ENCODE measurements around the gene TYR. TPM values are rescaled to one million over a fixed set of nuclear protein-coding genes. Genes with fewer than 3 reads are reported as not detected.
A peak's percentile ranks its signal among the peaks of the same experiment; 100 is the strongest.
"Not testable (repeated sequence)": the region's sequence is repeated elsewhere in the genome, so short reads cannot be mapped to it uniquely, and the experiment has no call there.

Gene TYR
- total and polyA plus RNA-seq, 12 donors, result not detected

DNA sequence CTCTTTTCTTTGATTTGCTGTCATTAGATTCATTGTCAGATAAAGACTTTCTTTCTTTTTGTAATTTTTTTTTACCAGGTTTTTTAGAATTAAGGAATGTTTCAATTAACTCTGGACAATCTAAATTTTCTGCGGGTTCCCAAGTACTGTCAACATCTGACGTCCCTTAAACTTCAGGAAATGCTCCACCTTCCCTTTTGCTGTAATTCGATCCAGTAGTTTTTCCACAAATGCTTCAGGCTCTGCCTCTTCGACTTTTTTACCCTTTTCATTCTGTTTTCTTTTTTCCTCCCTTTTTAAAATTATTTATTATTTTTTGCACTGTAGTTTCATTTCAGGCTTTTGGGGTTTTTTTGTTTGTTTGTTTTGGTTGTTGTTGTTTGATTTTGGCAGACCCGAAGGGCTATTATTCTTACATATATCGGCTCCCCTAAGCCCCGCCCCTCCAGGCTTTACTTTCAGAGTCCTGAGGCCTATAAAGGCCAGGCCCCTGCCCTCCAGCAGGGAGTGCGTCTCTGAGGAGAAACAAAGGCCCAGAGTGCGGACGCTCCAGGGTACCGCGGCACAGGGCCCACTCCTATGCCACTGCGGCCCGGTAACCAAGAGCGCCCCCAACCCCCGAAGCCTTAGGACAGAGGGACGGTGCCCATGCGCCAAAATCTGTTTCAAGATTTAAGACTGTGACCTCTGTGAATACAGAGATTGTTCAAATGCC lies 116.4 kb downstream of the TYR start:
- H3K9me3 ChIP-seq, result no peaks in the 10 kb centered on the region
- peak in 1 of 2 donors; percentile 9 for DNase-seq
- H3K36me3 ChIP-seq, result no peaks in the 10 kb centered on the region
- intact Hi-C loops (cut with DNase I), result no loop called here
- H3K4me1 ChIP-seq, result no peaks in the 10 kb centered on the region
- no peak overlapping the region for H3K27ac ChIP-seq
- no peak for ATAC-seq
- H3K4me3 ChIP-seq, result peak overlapping the region in 6 of 10 donors; percentile 3 to 34 (median 20)
- TF ChIP-seq, protein P1, sequence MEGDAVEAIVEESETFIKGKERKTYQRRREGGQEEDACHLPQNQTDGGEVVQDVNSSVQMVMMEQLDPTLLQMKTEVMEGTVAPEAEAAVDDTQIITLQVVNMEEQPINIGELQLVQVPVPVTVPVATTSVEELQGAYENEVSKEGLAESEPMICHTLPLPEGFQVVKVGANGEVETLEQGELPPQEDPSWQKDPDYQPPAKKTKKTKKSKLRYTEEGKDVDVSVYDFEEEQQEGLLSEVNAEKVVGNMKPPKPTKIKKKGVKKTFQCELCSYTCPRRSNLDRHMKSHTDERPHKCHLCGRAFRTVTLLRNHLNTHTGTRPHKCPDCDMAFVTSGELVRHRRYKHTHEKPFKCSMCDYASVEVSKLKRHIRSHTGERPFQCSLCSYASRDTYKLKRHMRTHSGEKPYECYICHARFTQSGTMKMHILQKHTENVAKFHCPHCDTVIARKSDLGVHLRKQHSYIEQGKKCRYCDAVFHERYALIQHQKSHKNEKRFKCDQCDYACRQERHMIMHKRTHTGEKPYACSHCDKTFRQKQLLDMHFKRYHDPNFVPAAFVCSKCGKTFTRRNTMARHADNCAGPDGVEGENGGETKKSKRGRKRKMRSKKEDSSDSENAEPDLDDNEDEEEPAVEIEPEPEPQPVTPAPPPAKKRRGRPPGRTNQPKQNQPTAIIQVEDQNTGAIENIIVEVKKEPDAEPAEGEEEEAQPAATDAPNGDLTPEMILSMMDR (IDR thresholded peaks at IDR 0.05), result no peak
- 33 to 47% methylated on average over 18 of the region's 18 CpGs for WGBS, 2 donors
- no peaks in the 10 kb centered on the region for H3K27me3 ChIP-seq

GRCh38 chr11:89295023-89295422 lies 117.3 kb downstream of the TYR start:
- WGBS, 2 donors, result 93 to 96% methylated on average over 7 of the region's 7 CpGs
- H3K9me3 ChIP-seq; H3K27me3 ChIP-seq; H3K4me3 ChIP-seq; DNase-seq; H3K4me1 ChIP-seq; H3K27ac ChIP-seq; H3K36me3 ChIP-seq; ATAC-seq; intact Hi-C loops (cut with DNase I): not testable (repeated sequence)

GRCh38 chr11:89303029-89303428 lies 125.4 kb downstream of the TYR start:
- intact Hi-C loops (cut with DNase I); DNase-seq; ATAC-seq: not testable (repeated sequence)

GRCh38 chr11:89308272-89308671 lies 130.6 kb downstream of the TYR start:
- H3K36me3 ChIP-seq; ATAC-seq; intact Hi-C loops (cut with DNase I); H3K4me3 ChIP-seq; H3K4me1 ChIP-seq; DNase-seq; H3K27me3 ChIP-seq; H3K27ac ChIP-seq; H3K9me3 ChIP-seq: not testable (repeated sequence)
- WGBS, 2 donors, result 89 to 93% methylated on average over 1 of the region's 1 CpG

More at GRCh38 chr11:89303029-89303428, 125.4 kb downstream of the TYR start:
- H3K36me3 ChIP-seq, H3K27ac ChIP-seq, H3K4me3 ChIP-seq, H3K4me1 ChIP-seq, H3K27me3 ChIP-seq, H3K9me3 ChIP-seq: not testable (repeated sequence)
- WGBS, 2 donors, result 52 to 68% methylated on average over 1 of the region's 1 CpG

GRCh38 chr11:89309321-89309985 lies 131.8 kb downstream of the TYR start:
- not testable (repeated sequence) for H3K4me3 ChIP-seq, DNase-seq

GRCh38 chr11:89310607-89311006 lies 132.9 kb downstream of the TYR start:
- H3K4me3 ChIP-seq; DNase-seq; H3K36me3 ChIP-seq; H3K4me1 ChIP-seq; H3K9me3 ChIP-seq; ATAC-seq; intact Hi-C loops (cut with DNase I); H3K27ac ChIP-seq; H3K27me3 ChIP-seq: not testable (repeated sequence)
- 56 to 59% methylated on average over 3 of the region's 3 CpGs for WGBS, 2 donors

More at GRCh38 chr11:89309321-89309985, 131.8 kb downstream of the TYR start:
- H3K27me3 ChIP-seq; H3K4me1 ChIP-seq; H3K9me3 ChIP-seq; ATAC-seq; H3K27ac ChIP-seq; intact Hi-C loops (cut with DNase I); H3K36me3 ChIP-seq: not testable (repeated sequence)
- WGBS, 2 donors, result 86 to 87% methylated on average over 3 of the region's 3 CpGs

- Histone ChIP-seq H3K27me3 (no peaks in the 10 kb centered on the region), H3K9me3 (peaks cover 0 to 5% (median 0%) of the 10 kb centered on the region in 11 donors), H3K4me1 (no peaks in the 10 kb centered on the region), H3K27ac (no peak overlapping the region), H3K36me3 (peaks cover 0 to 7% (median 0%) of the 10 kb centered on the region in 9 donors), H3K4me3 (no peak overlapping the region)
- 89 to 90% methylated on average over 2 of the region's 2 CpGs for WGBS, 2 donors
- intact Hi-C loops (cut with DNase I), result no loop called here
- ATAC-seq (no peak), DNase-seq (no peak)
- TF ChIP-seq, protein P1 (IDR thresholded peaks at IDR 0.05), result no peak
Measured at GRCh38 chr11:89321401-89321800, 143.7 kb downstream of the TYR start.
